Ishikawa (cell line): Measurements from ENCODE around the gene VTI1B.

Experiments
- CREB1 ChIP-seq: IDR thresholded peaks from 2 replicates; pipeline ENCODE4 v1.6.1; 2012; ENCODE audit warnings: low read depth
- EGR1 ChIP-seq: IDR thresholded peaks from 2 replicates; pipeline ENCODE4 v1.6.1; 2012
- EP300 ChIP-seq: IDR thresholded peaks from 2 replicates; pipeline ENCODE4 v1.6.1; 2012; ENCODE audit warnings: borderline replicate concordance
- MAX ChIP-seq: IDR thresholded peaks from 2 replicates; pipeline ENCODE4 v1.6.1; 2012
- RAD21 ChIP-seq: IDR thresholded peaks from 2 replicates; pipeline ENCODE4 v1.6.1; 2012; ENCODE audit warnings: low read depth
- REST ChIP-seq: IDR thresholded peaks from 2 replicates; pipeline ENCODE4 v1.6.1; 2012; ENCODE audit warnings: low read depth, mild to moderate bottlenecking
- TAF1 ChIP-seq: IDR thresholded peaks from 2 replicates; pipeline ENCODE4 v1.6.1; 2012; ENCODE audit warnings: low read depth, mild to moderate bottlenecking
- TCF12 ChIP-seq: IDR thresholded peaks from 2 replicates; pipeline ENCODE4 v1.6.1; 2012; ENCODE audit warnings: low read depth
- USF1 ChIP-seq: IDR thresholded peaks from 2 replicates; pipeline ENCODE4 v1.6.1; 2012
- YY1 ChIP-seq: IDR thresholded peaks from 2 replicates; pipeline ENCODE4 v1.6.1; 2012; ENCODE audit warnings: low read depth

GRCh38 chr14:67704484-67705089 is 30.2 kb upstream of the VTI1B start:
- TF ChIP-seq TCF12 (no peak), TAF1 (no peak), MAX (no peak), USF1 (no peak), EGR1 (no peak), EP300 (no peak), RAD21 (peak; percentile 91), REST (no peak), CREB1 (no peak), YY1 (no peak)
